Measurements from ENCODE around the gene REPS1.

REPS1 gene

DNA sequence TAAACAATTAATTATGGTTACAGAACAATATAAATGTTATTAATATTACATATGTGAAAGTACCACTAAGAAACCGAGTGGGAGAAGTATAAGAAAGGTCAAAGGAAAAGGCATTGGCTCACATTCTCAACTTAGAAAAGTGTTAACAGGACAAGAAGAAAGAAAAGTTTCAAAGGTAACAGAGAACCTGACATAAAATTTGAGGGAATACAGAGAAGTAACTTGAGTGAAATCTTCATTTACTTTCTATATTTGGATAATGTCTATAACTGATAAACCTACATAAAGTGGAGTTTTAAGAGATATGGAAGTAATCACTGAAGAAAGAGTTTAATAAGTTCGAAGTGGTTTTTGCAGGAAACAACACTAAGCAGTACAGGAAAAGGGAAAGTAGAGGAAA is 30.1 kb downstream of the REPS1 start:
- peaks cover 93% of the 10 kb centered on the region for H3K79me2 ChIP-seq (ENCODE audit: control insufficient read depth, low read length)
- no peaks in the 10 kb centered on the region for H3K9me3 ChIP-seq (ENCODE audit: control insufficient read depth, insufficient read depth, low read length)
- H3K4me1 ChIP-seq (ENCODE audit: control insufficient read depth, low read length), result peaks cover 39% of the 10 kb centered on the region
- H3K4me3 ChIP-seq (ENCODE audit: low read length), result no peak overlapping the region
- H3K27ac ChIP-seq (ENCODE audit: low read depth, low read length), result no peak overlapping the region
- no peaks in the 10 kb centered on the region for H3K9me2 ChIP-seq (replicated peaks; ENCODE audit: control insufficient read depth, low read length)
- H3K36me3 ChIP-seq (ENCODE audit: control insufficient read depth, low read length), result no peaks in the 10 kb centered on the region
- 0 out of 2 replicates have a peak, but pooled peaks cover 7% of the 10 kb centered on the region for H4K20me1 ChIP-seq (ENCODE audit: control insufficient read depth, insufficient read depth, low read depth, low read length)
- no peak overlapping the region for H3K4me2 ChIP-seq (ENCODE audit: low read length)
- H3F3A ChIP-seq (ENCODE audit: control insufficient read depth, insufficient read depth), result no peaks in the 10 kb centered on the region
- H3K27me3 ChIP-seq (ENCODE audit: control insufficient read depth, low read length), result no peaks in the 10 kb centered on the region
- TF ChIP-seq EZH2phosphoT487 (IDR thresholded peaks at IDR 0.05; ENCODE audit: borderline replicate concordance, low read length), result no peak
- TF ChIP-seq, protein P1, sequence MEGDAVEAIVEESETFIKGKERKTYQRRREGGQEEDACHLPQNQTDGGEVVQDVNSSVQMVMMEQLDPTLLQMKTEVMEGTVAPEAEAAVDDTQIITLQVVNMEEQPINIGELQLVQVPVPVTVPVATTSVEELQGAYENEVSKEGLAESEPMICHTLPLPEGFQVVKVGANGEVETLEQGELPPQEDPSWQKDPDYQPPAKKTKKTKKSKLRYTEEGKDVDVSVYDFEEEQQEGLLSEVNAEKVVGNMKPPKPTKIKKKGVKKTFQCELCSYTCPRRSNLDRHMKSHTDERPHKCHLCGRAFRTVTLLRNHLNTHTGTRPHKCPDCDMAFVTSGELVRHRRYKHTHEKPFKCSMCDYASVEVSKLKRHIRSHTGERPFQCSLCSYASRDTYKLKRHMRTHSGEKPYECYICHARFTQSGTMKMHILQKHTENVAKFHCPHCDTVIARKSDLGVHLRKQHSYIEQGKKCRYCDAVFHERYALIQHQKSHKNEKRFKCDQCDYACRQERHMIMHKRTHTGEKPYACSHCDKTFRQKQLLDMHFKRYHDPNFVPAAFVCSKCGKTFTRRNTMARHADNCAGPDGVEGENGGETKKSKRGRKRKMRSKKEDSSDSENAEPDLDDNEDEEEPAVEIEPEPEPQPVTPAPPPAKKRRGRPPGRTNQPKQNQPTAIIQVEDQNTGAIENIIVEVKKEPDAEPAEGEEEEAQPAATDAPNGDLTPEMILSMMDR (IDR thresholded peaks at IDR 0.05; ENCODE audit: low read depth, low read length, poor library complexity, severe bottlenecking), result no peak

DNA sequence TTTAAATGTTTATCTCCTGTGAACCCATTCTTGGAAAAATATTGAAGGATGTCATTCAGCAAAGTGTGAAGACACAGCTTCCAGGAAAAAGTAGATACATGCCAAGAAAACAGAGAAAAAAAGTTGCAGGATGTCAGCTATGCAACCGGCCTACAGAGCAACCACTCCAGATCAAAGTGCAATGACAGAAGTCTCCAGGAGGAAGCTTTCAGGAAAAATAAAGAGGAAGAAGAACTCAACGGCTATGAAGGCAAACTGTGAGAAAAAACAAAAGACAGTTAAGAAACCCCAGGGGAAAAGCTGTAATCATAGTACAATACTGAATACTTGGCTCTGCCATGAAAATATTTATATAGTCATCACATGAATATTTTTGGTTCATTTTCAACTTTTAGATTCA is 30.6 kb downstream of the REPS1 start:
- no peak overlapping the region for H3K4me2 ChIP-seq (ENCODE audit: low read length)
- no peak for TF ChIP-seq EZH2phosphoT487 (IDR thresholded peaks at IDR 0.05; ENCODE audit: borderline replicate concordance, low read length)
- TF ChIP-seq, protein P1 (IDR thresholded peaks at IDR 0.05; ENCODE audit: low read depth, low read length, poor library complexity, severe bottlenecking), result no peak
- 0 out of 2 replicates have a peak, but pooled peaks cover 7% of the 10 kb centered on the region for H4K20me1 ChIP-seq (ENCODE audit: control insufficient read depth, insufficient read depth, low read depth, low read length)

DNA sequence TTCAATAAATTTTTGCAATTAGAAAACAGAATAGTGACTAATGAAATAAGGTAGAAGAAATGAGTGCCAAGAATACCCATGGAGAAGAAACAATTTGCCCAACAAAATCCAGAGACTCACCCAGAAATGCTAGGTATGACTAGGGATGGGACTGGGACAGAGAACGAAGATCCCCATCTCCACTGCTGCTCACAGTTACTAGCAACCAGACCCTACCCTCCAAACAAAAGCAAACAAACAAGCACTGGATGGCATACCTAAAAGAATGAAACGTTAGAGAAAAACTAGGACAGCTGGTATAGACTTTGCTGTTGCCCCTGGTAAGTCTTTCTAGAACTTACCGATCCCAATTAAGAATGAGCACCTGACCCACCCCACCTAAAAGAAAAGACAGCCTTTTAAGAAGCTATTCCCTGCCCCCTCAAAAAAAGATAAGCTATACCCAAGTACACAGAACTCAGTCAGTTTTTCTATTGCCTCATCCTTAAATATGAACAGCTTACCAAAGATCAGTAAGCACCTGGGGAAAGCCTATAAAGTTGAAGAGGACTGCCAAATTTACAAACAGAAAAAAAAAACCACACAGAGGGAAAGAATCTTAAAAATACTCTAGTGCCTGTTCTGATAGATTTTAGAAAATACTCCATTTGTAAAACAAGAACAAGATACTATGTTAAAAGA is 31.7 kb downstream of the REPS1 start:
- H3K36me3 ChIP-seq (ENCODE audit: control insufficient read depth, low read length), result no peaks in the 10 kb centered on the region
- no peaks in the 10 kb centered on the region for H3F3A ChIP-seq (ENCODE audit: control insufficient read depth, insufficient read depth)
- no peak overlapping the region for H3K4me3 ChIP-seq (ENCODE audit: low read length)
- no peak overlapping the region for H3K4me2 ChIP-seq (ENCODE audit: low read length)
- no peaks in the 10 kb centered on the region for H3K27me3 ChIP-seq (ENCODE audit: control insufficient read depth, low read length)
- no peaks in the 10 kb centered on the region for H3K9me3 ChIP-seq (ENCODE audit: control insufficient read depth, insufficient read depth, low read length)
- TF ChIP-seq, protein P1 (IDR thresholded peaks at IDR 0.05; ENCODE audit: low read depth, low read length, poor library complexity, severe bottlenecking), result no peak
- TF ChIP-seq EZH2phosphoT487 (IDR thresholded peaks at IDR 0.05; ENCODE audit: borderline replicate concordance, low read length), result no peak
- H3K79me2 ChIP-seq (ENCODE audit: control insufficient read depth, low read length), result peaks cover 95% of the 10 kb centered on the region
- H4K20me1 ChIP-seq (ENCODE audit: control insufficient read depth, insufficient read depth, low read depth, low read length), result 0 out of 2 replicates have a peak, but pooled peaks cover 7% of the 10 kb centered on the region
- H3K4me1 ChIP-seq (ENCODE audit: control insufficient read depth, low read length), result peaks cover 39% of the 10 kb centered on the region
- no peaks in the 10 kb centered on the region for H3K9me2 ChIP-seq (replicated peaks; ENCODE audit: control insufficient read depth, low read length)
- no peak overlapping the region for H3K27ac ChIP-seq (ENCODE audit: low read depth, low read length)

More for the DNA sequence above, 30.6 kb downstream of the REPS1 start:
- Histone ChIP-seq H3K4me3 (ENCODE audit: low read length) (no peak overlapping the region), H3K27me3 (ENCODE audit: control insufficient read depth, low read length) (no peaks in the 10 kb centered on the region), H3K36me3 (ENCODE audit: control insufficient read depth, low read length) (no peaks in the 10 kb centered on the region), H3K9me2 (replicated peaks; ENCODE audit: control insufficient read depth, low read length) (no peaks in the 10 kb centered on the region), H3K9me3 (ENCODE audit: control insufficient read depth, insufficient read depth, low read length) (no peaks in the 10 kb centered on the region), H3K79me2 (ENCODE audit: control insufficient read depth, low read length) (peaks cover 93% of the 10 kb centered on the region), H3F3A (ENCODE audit: control insufficient read depth, insufficient read depth) (no peaks in the 10 kb centered on the region), H3K4me1 (ENCODE audit: control insufficient read depth, low read length) (peaks cover 39% of the 10 kb centered on the region), H3K27ac (ENCODE audit: low read depth, low read length) (no peak overlapping the region)

All from DOHH2 (cell line).